ENCODE results near the gene GSTT2.
"Not testable (repeated sequence)": the region's sequence is repeated elsewhere in the genome, so short reads cannot be mapped to it uniquely, and the experiment has no call there.

The GSTT2 gene

DNA sequence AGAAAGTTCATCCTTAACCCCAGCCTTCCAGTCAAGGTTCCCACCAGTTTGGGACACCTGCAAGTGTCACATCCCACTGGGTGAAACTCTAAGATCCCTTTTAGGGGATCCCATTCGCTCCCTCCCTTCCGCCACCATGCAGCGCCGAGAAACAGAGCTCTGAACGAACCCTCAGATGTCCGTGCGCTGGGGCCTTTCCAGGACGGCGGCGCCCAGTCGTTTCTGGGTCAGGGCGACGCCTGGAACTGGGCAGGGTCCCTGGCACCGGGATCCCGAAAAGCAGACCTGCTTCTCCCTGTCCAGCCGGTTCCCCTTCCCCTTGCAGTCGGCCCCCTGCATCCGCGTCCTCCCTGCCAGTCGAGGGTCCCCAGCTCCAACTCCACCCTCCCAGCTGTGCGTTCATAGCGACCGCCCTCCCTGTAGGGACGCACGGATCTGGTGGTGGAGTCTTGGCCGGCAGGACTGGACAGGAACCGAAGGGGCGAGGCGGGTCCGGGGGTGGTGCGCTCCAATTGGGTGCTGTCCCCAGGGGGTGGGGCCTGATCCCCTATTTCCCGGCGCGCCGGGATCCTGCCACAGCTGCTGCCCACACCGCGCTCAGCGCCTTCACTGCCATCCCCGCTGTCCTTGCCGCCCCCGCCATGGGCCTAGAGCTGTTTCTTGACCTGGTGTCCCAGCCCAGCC lies at the start of gene GSTT2:
Gene GSTT2 (plus strand): TSS at position 578 of the 684 bp plus-strand sequence.
- not testable (repeated sequence) for H3K36me3 ChIP-seq (ENCODE audit: insufficient read depth, low read length); H3K9ac ChIP-seq (ENCODE audit: low read depth, low read length); H3K4me1 ChIP-seq (ENCODE audit: insufficient read depth, low read length); H3K9me3 ChIP-seq (ENCODE audit: control insufficient read depth, insufficient read depth, low read length)

DNA sequence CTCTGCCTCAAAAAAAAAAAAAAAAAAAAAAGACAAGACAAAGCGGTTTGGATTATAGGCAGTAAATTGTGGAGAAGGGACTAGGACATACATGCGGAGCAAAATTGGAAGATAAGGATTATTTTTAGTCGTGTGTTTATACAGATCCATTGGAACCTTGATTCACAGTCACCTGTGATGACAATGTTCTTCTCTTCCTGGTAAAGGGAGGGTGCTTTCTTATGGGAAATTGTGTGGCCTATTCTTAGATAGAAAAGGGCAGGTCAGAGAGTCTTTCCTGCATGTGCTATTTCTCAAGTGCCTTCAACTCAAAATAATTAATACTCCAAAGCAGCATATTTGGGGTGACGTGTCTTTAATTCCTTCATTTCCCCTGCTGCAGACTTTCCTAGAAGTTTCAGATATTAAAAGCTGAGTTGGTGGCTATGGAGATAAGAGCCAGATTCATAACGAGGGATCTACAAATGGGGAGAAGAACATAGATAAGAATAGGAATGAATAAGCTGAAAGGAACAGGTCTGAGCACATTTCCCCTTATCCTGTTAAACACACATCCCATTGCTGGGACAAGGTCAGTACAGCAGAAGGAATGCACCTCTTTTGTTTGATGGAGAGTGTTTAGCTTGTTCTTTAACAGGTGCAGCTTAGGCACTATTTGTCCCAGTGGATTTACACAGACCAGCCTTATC lies 41.5 kb upstream of the GSTT2 start:
- Histone ChIP-seq H3K9me3 (ENCODE audit: control insufficient read depth, insufficient read depth, low read length) (no peaks in the 10 kb centered on the region), H3K36me3 (ENCODE audit: insufficient read depth, low read length) (no peaks in the 10 kb centered on the region), H3K9ac (ENCODE audit: low read depth, low read length) (no peak overlapping the region), H3K4me1 (ENCODE audit: insufficient read depth, low read length) (no peaks in the 10 kb centered on the region)

DNA sequence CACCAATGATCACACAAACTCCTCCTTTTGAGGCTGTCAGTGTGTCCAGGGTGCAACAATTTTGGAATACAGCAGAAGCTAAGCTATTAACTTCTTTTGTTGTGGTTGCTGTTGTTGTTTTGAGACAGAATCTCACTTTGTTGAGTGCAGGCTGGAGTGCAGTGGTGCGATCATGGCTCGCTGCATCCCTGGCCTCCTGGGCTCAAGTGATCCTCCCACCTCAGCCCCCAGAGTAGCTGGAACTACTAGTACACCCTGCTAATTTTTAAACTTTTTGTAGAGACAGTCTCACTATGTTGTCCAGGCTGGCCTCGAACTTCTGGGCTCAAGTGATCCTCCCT lies 40.9 kb upstream of the GSTT2 start:
- H3K4me1 ChIP-seq (ENCODE audit: insufficient read depth, low read length) = no peaks in the 10 kb centered on the region
- H3K36me3 ChIP-seq (ENCODE audit: insufficient read depth, low read length) = no peaks in the 10 kb centered on the region
- no peaks in the 10 kb centered on the region for H3K9me3 ChIP-seq (ENCODE audit: control insufficient read depth, insufficient read depth, low read length)
- no peak overlapping the region for H3K9ac ChIP-seq (ENCODE audit: low read depth, low read length)

DNA sequence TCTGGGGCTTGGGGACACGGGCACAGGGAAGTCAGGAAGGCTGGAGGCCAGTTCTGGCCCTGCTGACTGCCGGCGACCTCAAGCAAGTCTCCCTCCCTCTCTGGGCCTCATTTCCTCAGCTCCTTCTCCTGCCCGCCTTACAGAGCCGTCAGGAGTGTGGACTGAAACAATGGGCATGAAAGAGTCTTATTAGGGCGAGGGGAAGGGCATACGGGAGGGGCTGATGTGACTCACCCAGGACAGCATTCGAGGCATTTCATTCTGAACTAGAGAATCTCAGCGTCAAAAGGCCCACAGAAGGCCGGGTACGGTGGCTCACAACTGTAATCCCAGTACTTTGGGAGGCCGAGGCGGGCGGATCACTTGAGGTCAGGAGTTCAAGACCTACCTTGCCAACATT lies 39.8 kb upstream of the GSTT2 start:
- H3K36me3 ChIP-seq (ENCODE audit: insufficient read depth, low read length); H3K9me3 ChIP-seq (ENCODE audit: control insufficient read depth, insufficient read depth, low read length); H3K4me1 ChIP-seq (ENCODE audit: insufficient read depth, low read length); H3K9ac ChIP-seq (ENCODE audit: low read depth, low read length): not testable (repeated sequence)

DNA sequence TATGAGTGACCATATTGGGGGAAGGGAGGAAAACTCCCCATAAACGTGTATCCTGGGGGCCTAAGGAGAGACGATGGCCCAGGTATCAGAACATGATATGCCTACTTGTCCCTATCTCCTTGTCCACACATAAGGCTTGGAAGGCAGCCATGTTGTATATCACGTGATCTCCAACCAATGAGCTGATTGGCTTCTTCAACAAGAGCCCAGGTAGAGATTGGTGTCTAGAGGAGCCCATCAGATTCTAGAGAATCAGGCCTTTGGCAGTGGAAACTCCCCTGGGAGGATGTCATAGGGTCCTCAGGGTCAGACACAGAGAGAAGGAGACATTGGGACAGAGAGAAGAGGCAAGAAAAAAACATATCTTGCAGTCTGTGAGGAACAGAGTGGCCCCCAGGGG lies 32.5 kb upstream of the GSTT2 start:
- H3K9me3 ChIP-seq (ENCODE audit: control insufficient read depth, insufficient read depth, low read length); H3K4me1 ChIP-seq (ENCODE audit: insufficient read depth, low read length); H3K36me3 ChIP-seq (ENCODE audit: insufficient read depth, low read length); H3K9ac ChIP-seq (ENCODE audit: low read depth, low read length): not testable (repeated sequence)

DNA sequence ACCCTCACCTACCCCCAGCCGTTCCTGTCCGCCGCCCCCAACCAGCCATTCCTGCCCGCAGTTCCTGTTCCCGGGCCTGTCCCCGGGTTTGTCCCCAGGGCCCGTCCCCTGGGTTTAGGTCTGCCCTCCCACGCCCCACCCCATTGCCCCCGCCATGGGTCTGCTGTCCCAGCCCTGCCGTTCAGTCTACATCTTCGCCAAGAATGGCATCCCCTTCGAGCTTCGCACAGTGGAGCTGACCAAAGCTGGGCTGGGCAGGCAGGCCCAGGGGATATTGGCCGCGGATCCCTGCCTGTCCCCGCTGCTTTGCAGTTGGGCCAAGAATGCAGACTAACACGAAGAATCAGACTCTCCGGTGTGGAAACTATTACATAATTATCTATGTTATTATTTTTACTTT lies 30.2 kb upstream of the GSTT2 start:
- H3K36me3 ChIP-seq (ENCODE audit: insufficient read depth, low read length); H3K4me1 ChIP-seq (ENCODE audit: insufficient read depth, low read length); H3K9me3 ChIP-seq (ENCODE audit: control insufficient read depth, insufficient read depth, low read length); H3K9ac ChIP-seq (ENCODE audit: low read depth, low read length): not testable (repeated sequence)

DNA sequence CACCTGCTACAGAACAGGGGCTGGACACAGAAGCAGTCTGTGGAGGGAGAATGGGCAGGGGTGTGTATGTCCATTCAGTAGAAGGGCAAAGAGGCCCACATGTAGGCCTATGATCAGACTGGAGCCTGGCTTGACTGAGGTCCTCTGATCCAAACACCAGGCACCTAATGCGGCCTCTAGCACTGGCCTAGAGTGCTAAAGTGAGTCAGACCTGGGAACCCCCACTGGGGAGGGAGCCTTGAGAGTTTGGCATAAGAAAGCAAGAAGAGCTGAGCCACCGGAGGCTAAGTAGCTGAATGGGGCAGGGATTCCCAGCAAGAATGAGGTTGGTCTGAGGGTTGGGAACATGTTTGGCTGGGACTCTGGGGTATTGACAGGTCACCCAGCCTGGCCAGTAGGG lies 28.6 kb upstream of the GSTT2 start:
- H3K9me3 ChIP-seq (ENCODE audit: control insufficient read depth, insufficient read depth, low read length); H3K36me3 ChIP-seq (ENCODE audit: insufficient read depth, low read length); H3K4me1 ChIP-seq (ENCODE audit: insufficient read depth, low read length); H3K9ac ChIP-seq (ENCODE audit: low read depth, low read length): not testable (repeated sequence)

DNA sequence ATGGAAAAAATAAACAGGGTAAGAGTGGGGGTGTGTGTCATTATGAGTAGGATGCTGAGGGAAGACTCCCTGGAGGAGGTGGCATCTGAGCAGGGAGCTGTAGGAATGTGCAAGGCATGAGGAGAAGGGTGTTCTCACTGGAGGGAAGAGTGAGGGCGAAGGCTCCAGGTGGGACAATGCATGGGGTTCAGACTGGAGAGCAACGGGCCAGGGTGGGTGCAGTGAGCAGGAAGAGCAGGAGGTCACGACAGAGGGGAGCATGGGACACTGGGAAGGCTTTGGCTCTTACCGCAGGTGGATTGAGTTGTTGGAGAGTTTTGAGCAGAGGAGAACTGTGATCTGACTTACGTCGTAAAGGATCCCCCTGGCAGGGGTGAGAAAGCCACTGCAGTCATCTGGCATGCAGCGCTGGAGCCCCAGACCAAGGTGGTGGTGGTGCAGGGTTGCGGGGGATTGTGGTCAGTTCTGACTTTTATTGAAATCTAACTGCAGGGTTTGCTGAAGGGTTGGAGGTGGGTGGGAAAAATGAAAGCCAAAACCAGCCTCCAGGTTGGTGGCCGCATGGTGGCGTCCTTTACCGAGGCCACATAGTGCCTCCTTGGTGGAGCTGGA lies 27.0 kb upstream of the GSTT2 start:
- not testable (repeated sequence) for H3K9me3 ChIP-seq (ENCODE audit: control insufficient read depth, insufficient read depth, low read length); H3K36me3 ChIP-seq (ENCODE audit: insufficient read depth, low read length); H3K4me1 ChIP-seq (ENCODE audit: insufficient read depth, low read length); H3K9ac ChIP-seq (ENCODE audit: low read depth, low read length)

DNA sequence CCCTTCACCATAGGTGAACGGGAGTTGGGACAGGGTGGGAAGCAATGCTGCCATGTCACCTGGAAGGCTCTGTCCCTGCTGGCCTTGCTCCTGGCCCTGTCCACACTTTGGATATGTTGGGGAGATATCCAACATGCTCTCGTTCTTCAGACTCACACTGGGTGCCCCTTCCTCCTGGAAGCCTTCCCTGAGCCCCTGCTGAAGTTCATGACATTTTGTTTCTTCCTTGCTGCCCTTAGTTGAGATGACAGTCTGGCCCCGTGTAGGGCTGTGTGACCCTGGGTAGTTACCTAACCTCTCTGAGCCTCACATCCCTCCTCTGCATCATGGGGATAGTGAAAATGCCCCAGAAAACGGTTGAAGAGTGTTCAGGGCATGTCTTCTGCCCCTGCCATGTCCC lies 26.4 kb upstream of the GSTT2 start:
- H3K9me3 ChIP-seq (ENCODE audit: control insufficient read depth, insufficient read depth, low read length); H3K36me3 ChIP-seq (ENCODE audit: insufficient read depth, low read length); H3K9ac ChIP-seq (ENCODE audit: low read depth, low read length); H3K4me1 ChIP-seq (ENCODE audit: insufficient read depth, low read length): not testable (repeated sequence)

DNA sequence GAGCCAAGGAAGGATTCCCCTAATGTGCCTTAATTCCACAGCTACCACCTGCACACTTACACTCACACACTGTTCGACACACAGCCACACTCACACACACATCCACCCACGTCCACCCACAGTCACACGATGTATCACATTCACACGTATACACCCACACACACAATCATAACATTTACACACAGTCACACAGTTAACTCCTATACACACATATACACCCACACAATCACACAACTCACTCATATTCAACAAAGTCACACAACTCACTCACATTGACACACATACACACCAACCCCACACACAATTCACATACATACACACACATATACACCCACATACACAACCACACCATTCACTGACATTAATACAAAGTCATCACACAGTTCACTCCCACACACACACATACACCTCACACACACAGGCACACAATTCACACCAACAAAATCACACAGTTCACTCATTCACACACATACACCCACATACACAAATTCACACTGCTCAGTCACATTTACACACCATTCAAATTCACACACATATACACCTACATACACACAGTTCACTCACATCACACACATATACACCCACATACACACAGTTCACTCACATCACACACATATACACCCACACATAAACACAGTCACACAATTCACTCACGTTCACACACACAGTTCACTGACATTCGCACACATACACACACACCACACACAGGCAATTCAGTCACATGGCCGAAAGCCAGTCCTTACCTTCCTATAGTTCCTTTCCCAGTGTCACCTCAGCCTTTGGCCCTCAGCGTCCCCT lies 25.5 kb upstream of the GSTT2 start:
- H3K9me3 ChIP-seq (ENCODE audit: control insufficient read depth, insufficient read depth, low read length); H3K36me3 ChIP-seq (ENCODE audit: insufficient read depth, low read length); H3K4me1 ChIP-seq (ENCODE audit: insufficient read depth, low read length); H3K9ac ChIP-seq (ENCODE audit: low read depth, low read length): not testable (repeated sequence)

DNA sequence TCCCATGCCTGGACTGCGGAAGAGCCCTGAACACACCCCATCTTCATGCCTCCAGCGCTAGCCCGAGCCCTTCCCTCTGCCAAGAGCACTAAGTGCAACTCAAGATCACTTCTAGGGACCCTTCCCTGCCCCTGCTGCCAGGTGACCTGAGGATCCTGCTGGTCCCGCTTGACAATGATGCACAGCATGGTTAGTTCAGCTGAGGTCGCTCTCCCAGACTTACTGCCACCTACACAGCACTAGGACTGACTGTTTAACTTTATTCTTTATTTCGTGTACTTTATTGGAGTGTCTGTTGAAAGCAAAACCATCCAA lies 25.0 kb upstream of the GSTT2 start:
- not testable (repeated sequence) for H3K36me3 ChIP-seq (ENCODE audit: insufficient read depth, low read length); H3K9me3 ChIP-seq (ENCODE audit: control insufficient read depth, insufficient read depth, low read length); H3K4me1 ChIP-seq (ENCODE audit: insufficient read depth, low read length); H3K9ac ChIP-seq (ENCODE audit: low read depth, low read length)

DNA sequence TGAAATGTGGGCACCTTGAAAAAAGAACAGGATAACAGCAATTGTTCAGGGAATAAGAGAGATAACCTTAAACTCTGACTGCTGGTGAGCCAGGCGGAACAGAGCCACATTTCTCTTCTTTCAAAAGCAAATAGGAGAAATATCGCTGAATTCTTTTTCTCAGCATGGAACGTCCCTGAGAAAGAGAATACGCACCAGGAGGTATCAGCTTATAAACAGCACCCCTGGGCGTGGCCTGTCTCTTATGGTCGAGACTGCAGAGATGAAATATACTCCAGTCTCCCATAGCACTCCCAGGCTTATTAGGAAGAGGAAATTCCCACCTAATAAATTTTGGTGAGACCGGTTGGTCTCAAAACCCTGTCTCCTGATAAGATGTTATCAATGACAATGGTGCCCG lies 24.0 kb upstream of the GSTT2 start:
- H3K36me3 ChIP-seq (ENCODE audit: insufficient read depth, low read length); H3K4me1 ChIP-seq (ENCODE audit: insufficient read depth, low read length); H3K9me3 ChIP-seq (ENCODE audit: control insufficient read depth, insufficient read depth, low read length); H3K9ac ChIP-seq (ENCODE audit: low read depth, low read length): not testable (repeated sequence)

DNA sequence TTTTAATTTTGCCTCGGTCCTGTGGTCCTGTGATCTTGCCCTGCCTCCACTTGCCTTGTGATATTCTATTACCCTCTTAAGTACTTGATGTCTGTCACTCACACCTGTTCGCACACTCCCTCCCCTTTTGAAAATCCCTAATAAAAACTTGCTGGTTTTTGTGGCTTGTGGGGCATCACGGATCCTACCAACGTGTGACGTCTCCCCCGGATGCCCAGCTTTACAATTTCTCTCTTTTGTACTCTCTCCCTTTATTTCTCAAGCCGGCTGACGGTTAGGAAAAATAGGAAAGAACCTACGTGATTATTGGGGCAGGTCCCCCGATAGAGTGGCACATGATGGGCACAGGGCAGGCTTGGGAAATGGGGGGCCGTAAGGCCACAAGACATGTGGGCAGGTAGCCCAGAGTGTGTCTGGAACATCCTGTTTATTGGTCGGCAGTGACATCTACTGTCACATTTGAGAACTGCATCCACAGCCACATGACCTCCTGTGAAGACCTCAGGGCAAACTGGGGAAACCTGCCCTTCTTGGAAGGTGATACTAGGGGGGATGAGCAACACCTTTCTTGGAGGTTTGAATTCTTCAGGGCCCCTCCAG lies 23.5 kb upstream of the GSTT2 start:
- not testable (repeated sequence) for H3K9me3 ChIP-seq (ENCODE audit: control insufficient read depth, insufficient read depth, low read length); H3K4me1 ChIP-seq (ENCODE audit: insufficient read depth, low read length); H3K36me3 ChIP-seq (ENCODE audit: insufficient read depth, low read length)
- H3K9ac ChIP-seq (ENCODE audit: low read depth, low read length) = peak overlapping the region; percentile 15; the same call in 1 of the 2 replicates

DNA sequence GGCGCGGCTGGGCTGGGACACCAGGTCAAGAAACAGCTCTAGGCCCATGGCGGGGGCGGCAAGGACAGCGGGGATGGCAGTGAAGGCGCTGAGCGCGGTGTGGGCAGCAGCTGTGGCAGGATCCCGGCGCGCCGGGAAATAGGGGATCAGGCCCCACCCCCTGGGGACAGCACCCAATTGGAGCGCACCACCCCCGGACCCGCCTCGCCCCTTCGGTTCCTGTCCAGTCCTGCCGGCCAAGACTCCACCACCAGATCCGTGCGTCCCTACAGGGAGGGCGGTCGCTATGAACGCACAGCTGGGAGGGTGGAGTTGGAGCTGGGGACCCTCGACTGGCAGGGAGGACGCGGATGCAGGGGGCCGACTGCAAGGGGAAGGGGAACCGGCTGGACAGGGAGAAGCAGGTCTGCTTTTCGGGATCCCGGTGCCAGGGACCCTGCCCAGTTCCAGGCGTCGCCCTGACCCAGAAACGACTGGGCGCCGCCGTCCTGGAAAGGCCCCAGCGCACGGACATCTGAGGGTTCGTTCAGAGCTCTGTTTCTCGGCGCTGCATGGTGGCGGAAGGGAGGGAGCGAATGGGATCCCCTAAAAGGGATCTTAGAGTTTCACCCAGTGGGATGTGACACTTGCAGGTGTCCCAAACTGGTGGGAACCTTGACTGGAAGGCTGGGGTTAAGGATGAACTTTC lies 18.7 kb upstream of the GSTT2 start, which contains the start of gene GSTT2B:
Gene GSTT2B (minus strand): TSS at position 112 of the 688 bp plus-strand sequence. CDS start 64 bp downstream, at position 48.
- H3K4me1 ChIP-seq (ENCODE audit: insufficient read depth, low read length); H3K9ac ChIP-seq (ENCODE audit: low read depth, low read length); H3K36me3 ChIP-seq (ENCODE audit: insufficient read depth, low read length); H3K9me3 ChIP-seq (ENCODE audit: control insufficient read depth, insufficient read depth, low read length): not testable (repeated sequence)
